Measurements from ENCODE around the gene PTX4.

DNA sequence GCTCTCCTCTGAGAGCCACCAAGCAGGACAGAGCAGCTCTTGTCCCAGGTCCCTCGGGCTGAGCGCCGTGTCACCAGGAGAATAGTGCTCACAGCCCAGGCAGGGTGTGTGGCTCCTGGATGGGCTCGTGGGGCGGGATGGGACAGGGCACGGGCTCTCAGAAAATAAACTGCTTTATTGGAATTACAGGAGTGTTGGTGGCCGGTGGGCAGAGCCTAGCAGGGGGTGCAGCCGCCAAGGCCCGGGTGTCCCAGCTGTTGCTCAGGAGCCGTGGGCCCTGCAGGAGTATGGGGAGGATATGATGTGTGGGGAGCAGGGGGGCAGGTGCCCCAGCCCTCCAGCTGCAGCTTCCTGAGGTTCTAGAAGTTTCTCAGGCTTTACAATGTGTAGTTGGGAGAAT lies 21.5 kb upstream of the PTX4 start:
- TF ChIP-seq, protein P1, sequence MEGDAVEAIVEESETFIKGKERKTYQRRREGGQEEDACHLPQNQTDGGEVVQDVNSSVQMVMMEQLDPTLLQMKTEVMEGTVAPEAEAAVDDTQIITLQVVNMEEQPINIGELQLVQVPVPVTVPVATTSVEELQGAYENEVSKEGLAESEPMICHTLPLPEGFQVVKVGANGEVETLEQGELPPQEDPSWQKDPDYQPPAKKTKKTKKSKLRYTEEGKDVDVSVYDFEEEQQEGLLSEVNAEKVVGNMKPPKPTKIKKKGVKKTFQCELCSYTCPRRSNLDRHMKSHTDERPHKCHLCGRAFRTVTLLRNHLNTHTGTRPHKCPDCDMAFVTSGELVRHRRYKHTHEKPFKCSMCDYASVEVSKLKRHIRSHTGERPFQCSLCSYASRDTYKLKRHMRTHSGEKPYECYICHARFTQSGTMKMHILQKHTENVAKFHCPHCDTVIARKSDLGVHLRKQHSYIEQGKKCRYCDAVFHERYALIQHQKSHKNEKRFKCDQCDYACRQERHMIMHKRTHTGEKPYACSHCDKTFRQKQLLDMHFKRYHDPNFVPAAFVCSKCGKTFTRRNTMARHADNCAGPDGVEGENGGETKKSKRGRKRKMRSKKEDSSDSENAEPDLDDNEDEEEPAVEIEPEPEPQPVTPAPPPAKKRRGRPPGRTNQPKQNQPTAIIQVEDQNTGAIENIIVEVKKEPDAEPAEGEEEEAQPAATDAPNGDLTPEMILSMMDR (IDR thresholded peaks at IDR 0.05) = no peak
- TF ChIP-seq POLR2AphosphoS5 (IDR thresholded peaks at IDR 0.05) (no peak), EP300 (IDR thresholded peaks at IDR 0.05) (no peak)

All from gastroesophageal sphincter (tissue), 3 donors.